SK-N-MC (cell line): ENCODE results near the gene TCERG1L.

Experiments used
- DNase-seq: peaks from one replicate; pipeline ENCODE4 v3.0.0-alpha.2; 2011; ENCODE audit warnings: low read depth, low spot score
- H3K27ac ChIP-seq: fragments of 200-600 bp; sonication (generic); 2 replicates; pipeline ENCODE4 v1.5.1; 2016; ENCODE audit warnings: mixed run types
- H3K36me3 ChIP-seq: fragments of 200-600 bp; sonication (generic); 2 replicates; pipeline ENCODE4 v1.6.1; 2017; ENCODE audit warnings: antibody characterized with exemption, low read length, mixed read lengths; ENCODE audit not compliant: insufficient read depth
- H3K4me3 ChIP-seq: fragments of 200-600 bp; sonication (generic); 2 replicates; pipeline ENCODE4 v1.5.1; 2016
- H3K9ac ChIP-seq: fragments of 200-600 bp; sonication (generic); 2 replicates; pipeline ENCODE4 v1.8.0; 2017; ENCODE audit warnings: mixed run types, mixed read lengths; ENCODE audit not compliant: insufficient read length
- H3K9me3 ChIP-seq: fragments of 200-600 bp; sonication (generic); 2 replicates; pipeline ENCODE4 v1.6.1; 2017; ENCODE audit warnings: low read depth, mild to moderate bottlenecking, antibody characterized with exemption, low read length, moderate library complexity, mixed read lengths
- EZH2 ChIP-seq: fragments of 200-600 bp; sonication (generic); IDR thresholded peaks from one replicate; pipeline ENCODE4 v1.6.1; 2017; ENCODE audit warnings: antibody characterized with exemption
- FOXP2 ChIP-seq: optimal IDR thresholded peaks from 2 replicates; pipeline ENCODE3; 2011; ENCODE audit warnings: mild to moderate bottlenecking, moderate library complexity; ENCODE audit not compliant: insufficient read depth; ENCODE audit errors: extremely low read length, control extremely low read depth
- POLR2AphosphoS5 ChIP-seq: IDR thresholded peaks from 2 replicates; pipeline ENCODE4 v1.6.1; 2012; ENCODE audit warnings: mild to moderate bottlenecking, low read depth, low read length, borderline replicate concordance

The TCERG1L gene

DNA sequence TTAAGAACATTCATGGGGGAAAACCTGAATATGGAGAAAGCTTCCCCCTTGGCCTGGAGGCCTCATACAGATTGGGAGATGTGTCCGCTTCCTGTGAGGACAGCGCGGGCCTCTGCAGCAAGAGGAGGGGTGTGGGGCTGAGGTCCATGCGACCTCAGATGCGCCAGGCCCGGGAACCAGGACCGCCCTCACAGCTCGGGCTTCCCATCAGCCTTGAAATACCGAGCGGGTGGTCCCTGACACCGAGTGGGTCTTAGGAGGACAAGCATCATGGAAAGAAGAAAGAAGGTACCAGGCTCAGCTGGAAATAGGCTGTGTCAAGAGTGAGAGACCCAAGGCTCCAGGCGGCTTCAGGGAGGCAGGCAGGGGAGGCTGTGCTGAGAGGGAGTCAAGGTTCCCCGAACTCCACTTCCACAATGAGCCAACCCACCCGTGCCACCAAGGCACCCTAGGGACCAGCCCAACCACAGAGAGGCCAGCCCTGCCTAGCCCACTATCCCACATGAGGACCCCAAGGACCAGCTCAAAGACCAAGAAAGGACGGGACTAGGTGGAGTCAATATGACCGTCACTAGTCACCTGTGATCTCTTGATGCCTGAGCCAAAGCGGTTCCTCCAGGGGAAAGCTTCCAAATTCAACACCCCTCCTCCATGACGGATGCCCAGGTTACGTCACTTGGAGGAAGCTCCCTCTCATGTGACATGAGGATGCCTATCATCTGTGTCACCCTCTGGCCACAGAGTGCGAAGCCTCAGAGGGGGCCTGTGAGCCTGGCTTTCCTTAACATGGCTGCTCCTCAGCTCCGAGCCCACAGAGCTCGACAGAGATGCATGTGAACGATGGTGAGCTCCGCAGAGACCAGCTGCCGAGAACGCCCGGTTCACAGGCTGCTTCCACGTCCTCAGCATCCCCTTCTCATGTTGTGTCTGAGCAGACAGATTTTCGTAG lies 103.7 kb downstream of the TCERG1L start:
- no peak for DNase-seq
- TF ChIP-seq POLR2AphosphoS5, result no peak
- TF ChIP-seq EZH2, result no peak
- TF ChIP-seq FOXP2, result no peak
- Histone ChIP-seq H3K27ac (no peak overlapping the region), H3K9ac (no peak overlapping the region), H3K36me3 (no peaks in the 10 kb centered on the region), H3K4me3 (no peak overlapping the region), H3K9me3 (no peaks in the 10 kb centered on the region)

DNA sequence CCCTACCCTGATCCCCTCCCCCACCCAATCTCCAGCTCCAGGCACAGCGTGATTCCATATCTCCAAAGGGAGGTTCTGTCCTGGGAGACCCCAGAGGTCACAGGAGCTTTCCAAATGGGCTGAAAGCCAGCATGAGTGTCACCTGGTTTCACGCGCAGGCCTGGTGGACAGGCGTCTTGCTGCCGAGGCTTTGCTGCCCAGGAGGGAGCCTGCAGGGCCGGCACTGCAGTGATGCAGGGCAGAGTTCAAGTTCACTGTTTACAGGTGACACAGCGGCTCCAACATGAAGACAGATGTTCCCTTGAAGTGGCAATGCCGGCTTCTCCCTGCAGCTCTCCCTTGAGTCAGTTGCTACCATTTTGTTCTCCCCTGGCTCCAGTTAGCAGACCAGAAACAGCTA lies 104.3 kb downstream of the TCERG1L start:
- no peak overlapping the region for H3K9ac ChIP-seq
- DNase-seq, result no peak
- no peaks in the 10 kb centered on the region for H3K9me3 ChIP-seq
- TF ChIP-seq EZH2 (no peak), POLR2AphosphoS5 (no peak), FOXP2 (no peak)
- H3K27ac ChIP-seq, result no peak overlapping the region
- no peaks in the 10 kb centered on the region for H3K36me3 ChIP-seq
- H3K4me3 ChIP-seq, result no peak overlapping the region

GRCh38 chr10:131206111-131206995 lies 105.2 kb downstream of the TCERG1L start:
- DNase-seq, result no peak
- no peak overlapping the region for H3K4me3 ChIP-seq
- no peaks in the 10 kb centered on the region for H3K9me3 ChIP-seq
- H3K36me3 ChIP-seq, result no peaks in the 10 kb centered on the region
- TF ChIP-seq POLR2AphosphoS5, result no peak
- H3K27ac ChIP-seq, result no peak overlapping the region
- H3K9ac ChIP-seq, result no peak overlapping the region

GRCh38 chr10:131205556-131205955 lies 106.0 kb downstream of the TCERG1L start:
- Histone ChIP-seq H3K27ac (no peak overlapping the region), H3K36me3 (no peaks in the 10 kb centered on the region), H3K4me3 (no peak overlapping the region), H3K9ac (no peak overlapping the region), H3K9me3 (no peaks in the 10 kb centered on the region)
- DNase-seq, result no peak
- TF ChIP-seq FOXP2 (no peak), EZH2 (no peak), POLR2AphosphoS5 (no peak)

DNA sequence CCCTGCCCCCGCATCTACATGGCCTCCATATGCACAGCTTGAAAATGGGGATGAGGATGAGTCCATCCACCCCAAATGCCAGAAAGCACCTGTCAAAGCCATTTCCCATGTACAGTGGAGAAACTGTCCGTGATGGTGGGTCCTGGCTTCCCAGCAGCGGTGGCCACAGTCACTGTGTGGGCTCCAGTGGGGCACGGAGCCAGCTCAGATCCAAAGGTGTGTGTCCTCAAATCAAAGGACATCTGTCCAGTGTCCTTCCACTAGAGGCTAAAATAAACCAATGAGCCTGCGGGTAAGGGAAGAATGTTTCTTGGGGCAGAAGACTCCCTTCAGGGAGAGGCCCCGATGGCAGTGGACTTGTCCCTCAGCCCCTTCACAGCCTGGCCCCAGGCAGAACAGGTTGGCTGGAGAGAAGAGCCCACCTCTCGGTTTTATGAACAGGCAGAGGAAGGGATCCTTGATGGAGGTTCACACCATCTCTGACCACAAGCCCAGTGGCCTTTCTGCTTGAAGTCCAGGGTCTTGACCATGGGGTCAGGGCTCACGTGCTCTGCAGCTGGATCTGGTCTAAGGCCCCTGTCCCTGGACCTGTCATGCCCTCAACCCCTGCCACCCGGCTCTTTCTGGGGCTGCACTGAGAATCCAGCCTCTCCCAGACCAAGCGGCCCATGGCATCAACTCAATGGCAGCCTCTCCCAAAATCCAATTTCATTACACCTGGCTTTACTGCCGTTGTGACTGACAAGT lies 106.9 kb downstream of the TCERG1L start:
- DNase-seq, result no peak
- TF ChIP-seq POLR2AphosphoS5 (no peak), FOXP2 (no peak)
- no peak overlapping the region for H3K27ac ChIP-seq
- no peak overlapping the region for H3K9ac ChIP-seq
- no peak overlapping the region for H3K4me3 ChIP-seq
- no peaks in the 10 kb centered on the region for H3K36me3 ChIP-seq
- H3K9me3 ChIP-seq, result no peaks in the 10 kb centered on the region

- Histone ChIP-seq H3K9ac (no peak overlapping the region), H3K27ac (no peak overlapping the region), H3K4me3 (no peak overlapping the region), H3K9me3 (no peaks in the 10 kb centered on the region), H3K36me3 (no peaks in the 10 kb centered on the region)
- TF ChIP-seq POLR2AphosphoS5 (no peak), EZH2 (no peak), FOXP2 (no peak)
- DNase-seq, result no peak
These were observed 107.8 kb downstream of the TCERG1L start for GRCh38 chr10:131203456-131204357.

DNA sequence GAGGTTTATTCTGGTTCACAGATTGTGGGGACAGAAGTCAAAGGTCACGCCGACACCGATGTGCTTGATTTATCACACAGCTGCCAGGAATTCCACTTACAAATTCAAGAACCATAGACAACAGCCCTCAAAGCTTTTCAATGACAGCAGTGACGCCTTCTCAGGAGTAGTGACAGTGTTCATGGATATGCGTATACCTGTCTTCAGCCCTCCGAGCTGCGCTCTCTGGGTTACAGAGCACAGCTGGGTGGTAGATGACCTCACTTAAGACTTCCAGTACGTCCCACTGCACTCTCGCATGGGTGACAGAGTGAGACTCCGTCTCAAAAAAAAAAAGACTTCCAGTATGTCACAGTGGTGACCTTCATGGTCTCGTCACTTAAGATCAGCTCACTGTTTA lies 108.5 kb downstream of the TCERG1L start:
- H3K9ac ChIP-seq, result no peak overlapping the region
- H3K9me3 ChIP-seq, result no peaks in the 10 kb centered on the region
- DNase-seq, result no peak
- H3K4me3 ChIP-seq, result no peak overlapping the region
- no peaks in the 10 kb centered on the region for H3K36me3 ChIP-seq
- TF ChIP-seq EZH2 (no peak), FOXP2 (no peak), POLR2AphosphoS5 (no peak)
- H3K27ac ChIP-seq, result no peak overlapping the region
